ENCODE results near the gene OR1N2. TPM values are rescaled to one million over a fixed set of nuclear protein-coding genes. Genes with fewer than 3 reads are reported as not detected.

OR1N2 gene
- total RNA-seq, 4 donors from 2014 or later = not detected

GRCh38 chr9:122538757-122539156, 14.2 kb upstream of the OR1N2 start:
- TF ChIP-seq POLR2A (IDR thresholded peaks at IDR 0.05) = no peak
- TF ChIP-seq EP300 (IDR thresholded peaks at IDR 0.05) = no peak
- TF ChIP-seq CTCF (IDR thresholded peaks at IDR 0.05) = no peak
- H3K9me3 ChIP-seq = peaks cover 0 to 14% (median 0%) of the 10 kb centered on the region in 4 donors
- no peak overlapping the region for H3K4me3 ChIP-seq
- H3K27ac ChIP-seq = no peak overlapping the region
- WGBS, 2 donors = 63 to 69% methylated on average over 2 of the region's 2 CpGs
- H3K4me1 ChIP-seq = no peaks in the 10 kb centered on the region
- H3K36me3 ChIP-seq = no peaks in the 10 kb centered on the region
- H3K27me3 ChIP-seq = no peaks in the 10 kb centered on the region
- DNase-seq (ENCODE audit: low spot score in 2 of 2) = no peak

GRCh38 chr9:122546196-122546595, 6.7 kb upstream of the OR1N2 start:
- Histone ChIP-seq H3K27me3 (no peaks in the 10 kb centered on the region), H3K27ac (no peak overlapping the region), H3K9me3 (no peaks in the 10 kb centered on the region), H3K36me3 (no peaks in the 10 kb centered on the region), H3K4me3 (no peak overlapping the region), H3K4me1 (no peaks in the 10 kb centered on the region)
- no peak for DNase-seq (ENCODE audit: low spot score in 2 of 2)
- 57 to 65% methylated on average over 8 of the region's 8 CpGs for WGBS, 2 donors
- TF ChIP-seq POLR2A (IDR thresholded peaks at IDR 0.05) (no peak), CTCF (IDR thresholded peaks at IDR 0.05) (no peak), EP300 (IDR thresholded peaks at IDR 0.05) (no peak)

- H3K4me3 ChIP-seq = no peak overlapping the region
- DNase-seq (ENCODE audit: low spot score in 2 of 2) = no peak
- 61 to 69% methylated on average over 5 of the region's 5 CpGs for WGBS, 2 donors
- H3K27ac ChIP-seq = no peak overlapping the region
- no peaks in the 10 kb centered on the region for H3K36me3 ChIP-seq
- no peaks in the 10 kb centered on the region for H3K4me1 ChIP-seq
- no peak for TF ChIP-seq EP300 (IDR thresholded peaks at IDR 0.05)
- no peak for TF ChIP-seq CTCF (IDR thresholded peaks at IDR 0.05)
- no peak for TF ChIP-seq POLR2A (IDR thresholded peaks at IDR 0.05)
- no peaks in the 10 kb centered on the region for H3K27me3 ChIP-seq
- H3K9me3 ChIP-seq = no peaks in the 10 kb centered on the region
Measured at GRCh38 chr9:122551371-122551770, 1.5 kb upstream of the OR1N2 start.

GRCh38 chr9:122561446-122561845, 8.5 kb downstream of the OR1N2 start:
- no peak overlapping the region for H3K4me3 ChIP-seq
- WGBS, 2 donors = 80 to 85% methylated on average over 4 of the region's 4 CpGs
- DNase-seq (ENCODE audit: low spot score in 2 of 2) = no peak
- H3K27ac ChIP-seq = no peak overlapping the region
- H3K36me3 ChIP-seq = no peaks in the 10 kb centered on the region
- TF ChIP-seq POLR2A (IDR thresholded peaks at IDR 0.05) = no peak
- no peak for TF ChIP-seq CTCF (IDR thresholded peaks at IDR 0.05)
- no peak for TF ChIP-seq EP300 (IDR thresholded peaks at IDR 0.05)
- H3K9me3 ChIP-seq = peaks cover 0 to 46% (median 0%) of the 10 kb centered on the region in 4 donors
- H3K27me3 ChIP-seq = no peaks in the 10 kb centered on the region
- H3K4me1 ChIP-seq = no peaks in the 10 kb centered on the region

GRCh38 chr9:122562134-122562760, 9.3 kb downstream of the OR1N2 start:
- H3K27me3 ChIP-seq = no peaks in the 10 kb centered on the region
- H3K9me3 ChIP-seq = peaks cover 0 to 46% (median 0%) of the 10 kb centered on the region in 4 donors
- no peak overlapping the region for H3K27ac ChIP-seq
- no peaks in the 10 kb centered on the region for H3K4me1 ChIP-seq
- no peak for DNase-seq (ENCODE audit: low spot score in 2 of 2)
- WGBS, 2 donors = 49 to 59% methylated on average over 8 to 9 of the region's 9 CpGs
- H3K36me3 ChIP-seq = no peaks in the 10 kb centered on the region
- H3K4me3 ChIP-seq = no peak overlapping the region
- TF ChIP-seq POLR2A (IDR thresholded peaks at IDR 0.05) (no peak), EP300 (IDR thresholded peaks at IDR 0.05) (no peak), CTCF (IDR thresholded peaks at IDR 0.05) (no peak)

Measured in tibial nerve (tissue), 4 donors.